GM12874 (cell line): ENCODE measurements around the gene NEDD1.

Experiments
- TF ChIP-seq, protein P1 (sequence below): IDR thresholded peaks from 2 replicates; pipeline ENCODE4 v1.5.1; 2011; ENCODE audit warnings: low read depth, mild to moderate bottlenecking, control low read depth, low read length, moderate library complexity; ENCODE audit not compliant: insufficient read depth

NEDD1 gene

DNA sequence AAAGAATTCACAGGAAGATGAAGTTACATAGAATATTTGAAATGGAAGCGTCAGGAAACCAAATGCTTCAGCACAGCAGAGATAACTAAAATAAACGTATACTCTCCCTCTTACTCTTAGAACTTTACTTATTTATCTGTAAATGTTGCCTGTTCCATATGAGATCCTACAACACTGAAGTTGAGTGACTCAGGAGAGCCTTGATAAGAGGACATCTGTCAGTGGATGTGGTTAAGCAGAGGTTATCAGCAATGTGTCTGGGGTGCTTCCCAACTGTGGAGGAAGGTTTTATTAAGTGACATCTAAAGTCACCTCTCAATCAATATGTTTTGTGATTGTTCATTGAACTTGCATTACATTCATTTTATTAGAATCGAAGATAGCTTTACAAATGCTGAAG is 81.9 kb downstream of the NEDD1 start:
- TF ChIP-seq, protein P1, sequence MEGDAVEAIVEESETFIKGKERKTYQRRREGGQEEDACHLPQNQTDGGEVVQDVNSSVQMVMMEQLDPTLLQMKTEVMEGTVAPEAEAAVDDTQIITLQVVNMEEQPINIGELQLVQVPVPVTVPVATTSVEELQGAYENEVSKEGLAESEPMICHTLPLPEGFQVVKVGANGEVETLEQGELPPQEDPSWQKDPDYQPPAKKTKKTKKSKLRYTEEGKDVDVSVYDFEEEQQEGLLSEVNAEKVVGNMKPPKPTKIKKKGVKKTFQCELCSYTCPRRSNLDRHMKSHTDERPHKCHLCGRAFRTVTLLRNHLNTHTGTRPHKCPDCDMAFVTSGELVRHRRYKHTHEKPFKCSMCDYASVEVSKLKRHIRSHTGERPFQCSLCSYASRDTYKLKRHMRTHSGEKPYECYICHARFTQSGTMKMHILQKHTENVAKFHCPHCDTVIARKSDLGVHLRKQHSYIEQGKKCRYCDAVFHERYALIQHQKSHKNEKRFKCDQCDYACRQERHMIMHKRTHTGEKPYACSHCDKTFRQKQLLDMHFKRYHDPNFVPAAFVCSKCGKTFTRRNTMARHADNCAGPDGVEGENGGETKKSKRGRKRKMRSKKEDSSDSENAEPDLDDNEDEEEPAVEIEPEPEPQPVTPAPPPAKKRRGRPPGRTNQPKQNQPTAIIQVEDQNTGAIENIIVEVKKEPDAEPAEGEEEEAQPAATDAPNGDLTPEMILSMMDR = no peak

DNA sequence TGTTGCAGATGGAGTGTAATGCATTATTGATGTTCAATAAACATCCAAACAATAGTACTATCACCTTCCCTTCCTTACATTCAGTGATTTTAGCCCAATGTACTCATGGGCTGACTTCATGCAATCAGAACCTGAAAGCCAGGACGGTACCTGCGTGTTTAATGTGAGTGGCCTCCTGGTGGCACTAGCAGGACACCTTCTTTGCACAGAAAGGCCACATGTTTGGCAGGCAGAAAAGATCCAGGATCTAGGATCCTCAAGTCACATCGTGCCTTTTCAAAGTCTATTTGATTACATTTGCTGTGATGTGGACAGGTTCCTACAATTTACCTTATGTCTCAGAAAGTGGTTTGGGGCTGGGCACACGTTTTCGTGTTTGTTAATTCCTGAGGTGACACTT is 82.9 kb downstream of the NEDD1 start:
- TF ChIP-seq, protein P1 = peak; percentile 13; the same call in 1 of the 2 replicates

DNA sequence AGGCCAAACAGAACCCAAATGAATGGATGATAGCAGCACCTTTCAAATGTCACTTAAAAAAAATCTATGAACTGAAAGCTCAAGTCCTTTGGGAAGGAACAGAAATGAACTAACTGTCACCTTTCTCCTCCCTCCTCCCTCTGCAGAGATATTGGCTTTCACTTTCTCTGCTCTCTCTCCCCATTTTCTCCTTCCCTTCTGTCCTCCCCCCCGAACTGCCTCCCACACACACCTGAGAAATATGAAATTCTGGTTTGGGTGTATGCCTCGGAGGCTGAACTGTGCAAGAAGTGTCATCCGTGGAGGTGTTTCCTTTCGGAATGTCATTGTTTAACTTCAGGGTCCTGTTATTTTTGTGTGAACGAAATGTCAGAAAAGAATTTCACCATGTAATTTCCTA is 87.8 kb downstream of the NEDD1 start:
- TF ChIP-seq, protein P1 = no peak

DNA sequence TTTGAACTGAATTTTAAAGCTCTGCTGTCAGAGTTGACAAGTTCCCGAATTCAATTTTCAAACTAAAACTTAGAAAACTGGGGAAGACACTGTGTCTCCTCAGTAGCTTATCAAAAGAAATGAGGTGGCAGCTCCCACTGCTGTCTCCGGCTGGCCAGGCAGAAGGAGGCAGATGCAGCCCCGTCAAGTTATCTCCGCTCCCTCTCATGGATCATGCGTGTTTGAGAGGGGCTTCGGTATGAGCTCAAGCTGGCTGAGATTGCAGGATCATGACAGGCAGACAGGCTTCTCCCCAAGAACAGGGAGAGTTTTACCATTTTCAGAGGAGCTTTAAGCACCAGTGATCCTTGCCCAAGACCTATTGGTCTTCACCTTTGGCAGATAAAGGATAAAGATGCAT is 88.8 kb downstream of the NEDD1 start:
- TF ChIP-seq, protein P1 = no peak

DNA sequence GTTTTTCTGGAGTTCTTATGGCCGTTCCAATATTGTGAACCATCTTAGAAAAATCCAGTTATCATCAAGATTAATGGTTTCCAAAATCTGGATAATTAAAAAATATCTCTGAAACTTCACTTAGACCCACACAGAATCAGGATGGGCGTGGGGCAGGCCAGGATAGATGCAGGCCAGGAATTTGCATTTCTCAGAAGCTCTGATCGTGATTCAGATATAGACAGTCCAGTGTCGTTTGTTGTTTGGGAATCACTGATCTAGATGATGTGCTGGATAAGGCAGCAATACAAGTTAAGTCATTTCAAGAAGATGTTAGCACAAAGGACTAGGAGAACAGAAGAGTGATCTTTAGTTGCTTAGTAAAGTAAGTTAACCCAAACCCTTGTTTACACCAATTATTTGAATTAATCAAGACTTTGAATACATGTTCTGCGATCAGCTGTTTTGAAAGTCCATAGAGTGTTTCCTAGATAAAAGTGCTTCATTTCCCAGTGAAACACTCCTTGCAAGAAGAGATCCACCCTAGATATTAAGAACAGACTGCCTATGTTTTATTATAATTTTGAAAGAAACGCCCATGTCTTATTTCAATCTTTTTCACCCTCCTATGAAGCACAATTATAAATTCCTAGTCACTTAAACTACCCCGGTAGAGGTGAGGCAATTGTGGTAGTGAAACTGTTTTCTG is 90.9 kb downstream of the NEDD1 start:
- TF ChIP-seq, protein P1 = no peak

DNA sequence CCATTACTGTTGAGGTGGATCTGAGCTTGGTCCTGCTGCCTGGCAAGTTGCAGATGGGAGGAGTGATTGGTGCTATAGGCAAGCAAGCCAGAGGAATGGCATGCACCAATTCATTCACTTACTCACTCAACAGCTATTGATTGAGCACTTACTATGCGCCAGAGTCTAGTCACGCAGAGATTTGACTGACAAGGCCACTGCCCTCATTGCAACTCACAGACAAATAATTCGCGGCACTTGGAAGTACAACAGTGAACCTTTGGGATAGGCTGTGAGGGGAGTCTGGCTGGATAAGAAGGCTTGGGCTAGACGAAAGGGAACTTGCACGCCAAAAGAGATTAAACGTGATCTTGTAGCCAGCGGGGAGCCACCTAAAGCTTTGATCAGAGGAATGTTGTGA is 96.2 kb downstream of the NEDD1 start:
- TF ChIP-seq, protein P1 = no peak
